GM20431 (cell line): ENCODE results near the gene EVI5.
"Not testable (repeated sequence)": the region's sequence is repeated elsewhere in the genome, so short reads cannot be mapped to it uniquely, and the experiment has no call there.

Experiments
- in situ Hi-C: fragments of 300-500 bp; cut with MseI, MboI; formaldehyde crosslinking; loops from one replicate; pipeline ENCODE4 v1.15.0; 2020; ENCODE audit warnings: low sequenced_read_pairs; ENCODE audit not compliant: unreplicated experiment

EVI5 gene

DNA sequence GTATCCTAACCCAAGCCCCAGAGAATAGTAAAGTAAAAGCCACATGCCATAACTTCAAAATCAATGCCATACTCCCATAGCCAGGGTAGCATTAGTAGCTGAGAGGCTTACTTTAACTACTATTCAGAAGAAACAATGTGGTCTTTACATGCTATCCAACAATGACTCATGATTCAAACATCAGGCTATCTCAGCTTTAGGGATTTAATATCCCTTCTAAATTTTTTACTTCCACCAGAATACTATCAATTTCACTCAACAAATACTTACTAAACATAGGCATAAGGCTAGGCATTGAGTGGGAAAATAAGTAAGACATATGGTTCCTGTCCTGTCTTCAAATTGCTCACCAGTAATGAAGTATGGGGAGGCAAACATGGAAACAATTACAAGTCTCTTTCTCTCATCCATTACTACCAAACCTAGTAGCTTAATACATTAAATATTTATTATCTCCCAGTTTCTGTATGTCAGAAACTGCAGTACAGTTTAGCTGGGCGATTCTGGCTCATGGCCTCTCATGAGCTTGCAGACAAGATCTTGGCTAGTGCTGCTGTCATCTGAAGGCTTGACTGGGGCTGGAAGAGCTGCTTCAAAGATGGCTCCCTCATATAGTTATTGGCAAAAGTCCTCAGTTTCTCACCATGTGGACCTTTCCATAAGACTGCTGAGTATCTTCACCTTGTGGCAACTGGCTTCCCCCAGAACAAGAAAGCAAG is 30.7 kb downstream of the EVI5 start:
- in situ Hi-C loops, result no loop called here

DNA sequence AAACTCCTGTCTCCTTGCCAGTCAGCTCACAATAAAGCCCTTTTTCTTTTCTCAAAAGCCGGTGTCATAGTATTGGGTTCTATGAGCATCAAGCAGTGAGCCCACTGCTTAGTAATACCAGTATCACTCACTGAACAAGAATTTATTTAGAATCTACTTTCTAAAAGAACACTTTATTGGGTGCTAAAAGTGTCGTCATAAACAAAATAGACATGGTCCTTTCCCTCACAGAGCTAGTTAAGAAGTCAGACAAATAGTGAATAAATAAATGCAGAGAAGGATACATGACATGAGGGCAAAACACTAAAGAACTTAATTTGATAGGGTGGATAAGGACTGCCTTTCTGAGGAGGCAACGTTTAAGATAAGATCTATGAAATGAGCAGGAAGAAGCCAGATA is 32.2 kb downstream of the EVI5 start:
- in situ Hi-C loops, result no loop called here

DNA sequence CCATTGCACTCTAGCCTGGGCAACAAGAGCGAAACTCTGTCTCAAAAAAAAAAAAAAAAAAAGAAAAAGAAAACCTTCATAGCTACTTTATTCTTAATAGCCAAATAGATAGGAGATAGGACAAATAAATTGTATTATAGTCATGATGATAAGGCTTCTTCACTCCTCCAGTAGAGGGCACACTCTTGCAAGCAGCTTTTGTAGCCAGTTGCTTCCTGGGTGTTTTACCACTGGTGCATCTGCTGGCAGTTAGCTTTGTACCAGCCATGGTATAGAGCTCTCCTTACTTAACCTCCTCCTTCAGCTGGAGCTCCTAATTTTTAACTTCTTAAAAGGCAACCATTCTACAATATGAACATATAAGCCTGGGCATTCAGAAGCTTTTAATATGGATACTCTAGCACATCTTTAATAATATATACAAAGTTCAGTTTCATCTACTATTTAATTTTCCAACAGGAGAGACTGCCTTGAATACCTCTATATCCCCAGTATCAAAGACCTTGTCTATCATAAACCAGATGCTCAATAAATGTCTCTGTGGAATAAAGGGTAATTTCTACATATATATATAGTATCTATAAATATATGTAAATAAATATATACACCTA is 35.8 kb downstream of the EVI5 start:
- in situ Hi-C loops, result no loop called here

DNA sequence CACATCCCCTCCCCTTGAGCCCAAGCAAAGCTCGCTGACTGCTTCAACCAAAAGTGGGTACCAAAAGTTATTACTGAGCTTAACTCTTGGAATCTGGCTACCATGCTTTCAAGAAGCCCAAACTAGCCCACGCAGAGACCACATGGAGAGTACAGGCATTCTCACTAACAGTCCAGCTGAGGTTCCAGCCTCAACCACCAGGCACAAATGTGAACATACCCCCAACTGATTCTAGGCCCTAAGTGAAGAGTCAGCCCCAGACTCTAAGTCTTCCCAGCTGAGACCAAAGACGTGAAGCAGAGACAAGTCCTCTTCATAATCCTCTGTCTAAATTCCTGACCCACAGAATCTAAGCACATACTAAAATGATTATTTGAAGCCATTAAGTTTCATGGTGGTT is 36.8 kb downstream of the EVI5 start:
- in situ Hi-C loops, result no loop called here

DNA sequence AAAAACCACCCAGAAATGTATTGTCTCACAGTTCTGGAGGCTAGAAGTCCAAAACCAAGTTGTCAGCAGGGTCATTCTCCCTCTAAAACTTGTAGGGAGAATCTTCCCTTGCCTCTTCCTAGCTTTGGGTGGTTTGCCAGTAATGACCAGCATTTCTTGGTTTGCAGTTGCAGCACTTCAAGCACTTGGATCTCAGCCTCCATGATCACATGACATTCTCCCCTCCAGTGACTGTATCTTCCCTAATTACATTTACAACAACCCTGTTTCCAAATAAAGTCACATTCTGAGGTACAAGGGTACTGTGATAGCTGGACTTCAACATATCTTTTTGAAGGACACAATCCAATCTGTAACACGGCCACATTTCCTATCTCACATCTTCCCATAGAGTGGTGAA is 37.2 kb downstream of the EVI5 start:
- in situ Hi-C loops, result no loop called here

DNA sequence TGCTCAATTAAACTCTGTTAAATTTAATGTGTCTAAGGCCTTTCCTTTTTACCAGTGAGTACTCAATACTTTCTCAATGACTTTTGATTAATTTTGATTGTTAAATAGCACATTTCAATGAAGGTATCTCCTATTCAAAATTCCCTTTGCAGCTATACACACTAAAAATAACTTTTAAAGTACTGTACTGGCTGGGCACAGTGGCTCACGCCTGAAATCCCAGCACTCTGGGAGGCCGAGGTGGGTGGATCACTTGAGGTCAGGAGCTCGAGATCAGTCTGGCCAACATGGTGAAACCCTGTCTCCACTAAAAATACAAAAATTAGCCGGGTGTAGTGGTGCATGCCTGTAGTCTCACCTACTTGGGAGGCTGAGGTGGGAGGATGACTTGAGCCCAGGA is 38.7 kb downstream of the EVI5 start:
- in situ Hi-C loops, result not testable (repeated sequence)

DNA sequence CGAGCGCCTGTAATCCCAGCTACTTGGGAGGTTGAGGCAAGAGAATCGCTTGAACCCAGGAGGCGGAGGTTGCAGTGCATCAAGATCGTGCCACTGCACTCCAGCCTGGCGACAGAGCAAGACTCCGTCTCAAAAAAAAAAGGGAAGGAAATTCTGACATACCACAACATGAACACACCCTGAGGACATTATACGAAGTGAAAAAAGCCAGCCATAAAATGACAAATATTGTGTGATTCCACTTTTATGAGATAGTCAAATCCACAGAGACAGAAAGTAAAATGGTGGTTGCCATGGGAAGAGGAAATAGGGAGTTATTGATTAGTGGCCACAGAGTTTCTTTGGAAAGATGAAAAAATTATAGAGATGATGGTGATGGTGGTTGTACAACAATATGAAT is 41.7 kb downstream of the EVI5 start:
- in situ Hi-C loops, result no loop called here

DNA sequence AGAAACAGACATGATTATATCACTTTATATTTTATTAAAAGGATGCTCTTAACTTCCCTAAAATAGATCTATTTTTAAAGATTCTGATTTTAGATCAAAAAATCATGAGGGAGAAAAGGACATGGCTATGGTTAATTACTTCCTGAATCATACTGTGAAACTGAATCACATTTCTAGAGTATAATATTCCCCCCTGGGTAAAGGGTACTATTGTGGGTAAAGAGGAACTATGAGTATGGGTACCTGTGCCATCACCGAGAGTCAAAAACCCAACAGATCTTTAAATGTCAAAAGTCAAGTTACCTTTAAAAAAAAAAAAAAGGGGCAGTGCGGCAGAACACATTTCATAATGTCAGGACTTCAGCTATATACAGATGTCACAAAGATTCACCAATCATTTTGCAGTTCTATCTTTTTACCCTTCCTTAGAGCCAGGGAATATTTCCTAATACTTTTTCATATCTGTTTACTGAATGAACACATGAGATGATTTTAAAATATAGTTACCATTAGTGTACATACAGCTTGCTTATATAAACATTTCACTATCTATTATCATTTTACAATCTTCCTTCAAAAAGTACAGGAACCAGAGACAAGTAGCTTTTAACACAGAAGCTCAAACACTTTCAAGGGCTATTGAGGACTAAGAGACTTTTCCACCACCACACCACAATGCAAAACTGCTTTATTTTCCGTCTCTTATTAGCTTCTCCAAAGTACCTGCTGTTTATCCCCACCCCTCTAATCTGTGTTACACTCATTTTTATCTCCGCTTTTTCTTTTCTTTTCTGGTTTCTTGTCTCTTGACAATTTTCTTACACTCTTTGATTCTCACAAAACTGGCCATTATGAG is 45.0 kb downstream of the EVI5 start:
- in situ Hi-C loops, result no loop called here

DNA sequence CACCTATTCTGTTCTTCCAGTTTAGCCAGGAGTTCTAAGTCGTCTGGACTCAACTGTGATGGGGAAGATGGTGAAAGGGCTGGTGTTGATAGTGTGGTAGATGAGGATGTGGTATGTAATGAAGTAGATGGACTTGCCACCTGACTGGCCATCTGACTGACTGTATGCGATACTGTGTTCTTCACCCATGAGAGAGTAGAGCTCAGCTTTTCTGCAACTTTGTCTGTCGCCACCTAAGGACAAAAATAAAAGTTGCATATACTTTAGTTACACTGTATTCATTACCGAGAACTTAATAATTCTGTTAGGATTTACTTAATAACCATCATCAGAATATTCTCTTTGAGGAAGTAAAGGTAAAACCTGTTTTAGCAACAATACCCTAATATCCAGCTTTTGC is 48.5 kb downstream of the EVI5 start:
- in situ Hi-C loops, result no loop called here

DNA sequence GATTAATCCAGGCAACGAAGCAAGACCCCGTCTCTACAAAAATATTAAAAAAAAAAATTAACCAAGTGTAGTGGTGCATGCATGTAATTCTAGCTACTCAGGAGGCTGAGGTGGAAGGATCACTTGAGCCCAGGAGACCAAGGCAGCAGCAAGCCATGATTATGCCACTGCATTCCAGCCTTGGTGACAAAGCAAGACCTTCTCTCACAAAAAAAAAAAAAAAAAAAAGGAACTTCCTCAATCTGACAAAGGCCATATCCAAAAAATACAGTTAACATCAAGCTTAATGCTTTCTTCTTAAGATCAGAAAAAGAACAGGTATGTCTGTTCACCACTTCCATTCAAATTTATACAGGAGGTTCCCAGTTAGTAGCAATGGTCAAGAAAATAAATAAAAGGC is 54.4 kb downstream of the EVI5 start:
- in situ Hi-C loops, result no loop called here

DNA sequence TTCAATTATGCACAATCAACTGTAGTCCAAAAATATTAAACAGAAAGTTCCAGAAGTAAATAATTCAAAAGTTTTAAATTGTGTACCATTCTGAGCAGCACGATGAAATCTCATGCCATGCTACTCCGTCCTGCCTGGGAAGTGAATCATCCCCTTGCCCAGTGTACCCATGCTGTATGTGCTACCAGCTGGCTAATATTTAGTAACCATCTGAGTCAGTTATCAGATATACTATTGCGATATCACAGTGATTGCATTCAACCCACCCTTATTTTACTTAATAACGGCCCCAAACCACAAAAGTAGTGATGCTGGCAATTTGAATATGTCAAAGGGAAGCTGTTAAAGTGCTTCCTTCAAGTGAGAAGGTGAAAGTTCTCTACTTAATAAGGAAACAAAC is 56.2 kb downstream of the EVI5 start:
- in situ Hi-C loops, result no loop called here

DNA sequence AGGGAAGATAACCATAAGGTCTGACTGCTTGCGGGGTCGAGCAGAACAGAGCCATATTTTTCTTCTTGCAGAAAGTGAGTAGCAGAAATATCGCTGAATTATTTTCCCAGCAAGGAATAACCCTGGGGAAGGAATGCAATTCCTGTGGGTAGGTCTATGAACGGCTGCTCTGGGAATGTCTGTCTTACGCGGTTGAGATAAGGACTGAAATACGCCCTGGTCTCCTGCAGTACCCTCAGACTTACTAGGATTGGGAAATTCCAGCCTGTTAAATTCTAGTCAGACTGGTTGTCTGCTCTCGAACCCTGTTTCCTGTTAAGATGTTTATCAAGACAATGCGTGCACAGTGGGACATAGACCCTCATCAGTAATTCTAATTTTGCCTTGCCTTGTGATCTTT is 61.2 kb downstream of the EVI5 start:
- in situ Hi-C loops, result not testable (repeated sequence)

DNA sequence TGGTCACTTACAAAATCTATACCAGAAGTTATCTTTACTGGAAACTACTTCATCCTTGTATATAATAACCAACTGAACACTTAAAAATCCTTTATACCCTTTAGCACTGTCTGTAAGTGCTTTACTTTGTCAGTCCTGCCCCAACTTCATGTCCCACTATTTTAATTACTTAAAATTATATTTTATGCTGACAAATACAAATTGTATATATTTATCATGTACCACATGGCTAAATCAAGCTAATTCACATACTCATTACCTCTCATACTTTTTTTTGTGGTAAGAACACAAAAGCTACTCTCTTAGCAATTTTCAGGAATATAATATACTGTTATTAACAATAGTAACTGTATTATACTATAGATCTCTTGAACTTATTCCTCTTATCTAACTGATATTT is 63.0 kb downstream of the EVI5 start:
- in situ Hi-C loops, result no loop called here

DNA sequence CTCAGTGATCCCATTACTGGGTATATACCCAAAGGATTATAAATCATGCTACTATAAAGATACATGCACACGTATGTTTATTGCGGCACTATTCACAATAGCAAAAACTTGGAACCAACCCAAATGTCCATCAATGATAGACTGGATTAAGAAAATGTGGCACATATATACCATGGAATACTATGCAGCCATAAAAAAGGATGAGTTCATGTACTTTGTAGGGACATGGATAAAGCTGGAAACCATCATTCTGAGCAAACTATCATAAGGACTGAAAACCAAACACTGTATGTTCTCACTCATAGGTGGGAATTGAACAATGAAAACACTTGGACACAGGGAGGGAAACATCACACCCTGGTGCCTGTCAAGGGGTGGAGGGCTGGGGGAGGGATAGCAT is 63.8 kb downstream of the EVI5 start:
- in situ Hi-C loops, result not testable (repeated sequence)

DNA sequence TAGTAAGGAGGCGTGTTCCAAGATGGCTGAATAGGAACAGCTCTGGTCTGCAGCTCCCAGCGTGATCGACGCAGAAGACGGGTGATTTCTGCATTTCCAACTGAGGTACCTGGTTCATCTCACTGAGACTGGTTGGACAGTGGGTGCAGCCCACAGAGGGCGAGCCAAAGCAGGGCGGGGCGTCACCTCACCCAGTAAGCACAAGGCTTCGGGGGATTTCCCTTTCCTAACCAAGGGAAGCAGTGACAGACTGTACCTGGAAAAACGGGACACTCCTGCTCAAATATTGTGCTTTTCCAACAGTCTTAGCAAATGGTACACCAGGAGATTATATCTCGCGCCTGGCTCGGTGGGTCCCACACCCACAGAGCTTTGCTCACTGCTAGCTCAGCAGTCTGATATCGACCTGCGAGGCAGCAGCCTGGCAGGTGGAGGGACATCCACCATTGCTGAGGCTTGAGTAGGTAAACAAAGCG is 69.4 kb downstream of the EVI5 start:
- in situ Hi-C loops, result not testable (repeated sequence)

DNA sequence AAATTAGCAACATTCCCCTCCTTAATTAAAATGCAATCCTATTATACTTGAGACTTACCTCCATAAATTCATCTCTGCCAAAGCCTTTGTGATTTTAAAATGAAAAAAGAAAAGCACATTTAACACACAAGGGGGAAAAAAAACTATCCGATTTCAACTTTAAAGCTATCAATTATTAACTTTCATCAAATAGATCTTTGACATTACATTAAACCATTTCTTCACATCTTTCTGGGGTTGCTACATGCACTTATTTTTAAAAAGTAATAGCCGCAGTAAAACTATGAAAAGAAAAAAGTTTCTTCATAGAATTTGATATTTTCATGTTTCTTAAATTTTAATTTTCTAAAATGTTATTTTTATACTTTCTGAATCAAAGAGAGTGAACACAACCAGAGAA is 71.0 kb downstream of the EVI5 start:
- in situ Hi-C loops, result no loop called here

DNA sequence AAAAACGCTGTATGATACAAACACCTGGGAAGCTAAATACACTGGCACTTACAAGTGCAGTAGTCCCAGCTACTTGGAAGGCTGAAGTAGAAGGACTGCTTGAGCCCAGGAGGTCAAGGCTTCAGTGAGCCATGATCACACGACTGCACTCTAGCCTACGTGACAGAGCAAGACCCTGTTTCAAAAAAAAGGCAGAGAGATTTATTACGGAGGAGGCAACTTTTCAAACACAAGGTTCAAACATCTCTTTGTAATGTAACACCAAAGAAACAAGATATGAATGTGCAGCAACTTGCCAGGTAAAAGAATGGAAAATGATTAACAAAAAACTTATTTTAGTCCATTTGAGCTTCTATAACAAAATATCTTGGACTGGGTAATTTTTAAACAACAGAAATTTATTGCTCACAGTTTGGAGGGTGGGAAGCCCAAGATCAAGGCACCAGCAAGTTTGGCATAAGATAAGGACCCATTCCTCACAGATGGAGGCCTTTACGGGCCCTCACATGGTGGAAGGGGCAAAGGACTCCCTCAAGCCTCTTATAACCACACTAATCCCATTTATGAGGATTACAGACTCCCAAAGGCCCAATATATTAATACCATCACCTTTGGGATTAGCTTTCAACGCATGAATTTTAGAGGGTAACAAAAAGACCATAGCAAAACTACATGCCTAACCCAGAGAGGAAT is 73.3 kb downstream of the EVI5 start:
- in situ Hi-C loops, result no loop called here

DNA sequence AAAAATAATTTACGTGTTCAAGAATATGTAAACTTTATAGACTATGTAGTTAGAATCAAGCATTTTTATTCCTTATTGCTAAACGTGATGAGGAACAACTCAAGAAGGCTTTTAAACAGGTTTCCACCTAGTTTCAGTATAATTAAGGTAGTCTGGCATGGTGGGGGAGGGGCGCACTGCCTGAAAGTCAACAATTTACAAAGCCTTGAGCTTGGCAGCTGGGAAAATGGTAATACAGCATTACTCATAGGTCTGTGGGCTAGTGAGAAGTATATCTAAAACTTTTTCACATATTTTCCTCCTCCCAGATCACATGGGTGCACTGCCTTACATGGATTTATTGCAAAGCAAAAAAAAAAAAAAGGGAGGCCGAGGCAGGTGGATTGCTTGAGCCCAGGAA is 75.2 kb downstream of the EVI5 start:
- in situ Hi-C loops, result no loop called here

DNA sequence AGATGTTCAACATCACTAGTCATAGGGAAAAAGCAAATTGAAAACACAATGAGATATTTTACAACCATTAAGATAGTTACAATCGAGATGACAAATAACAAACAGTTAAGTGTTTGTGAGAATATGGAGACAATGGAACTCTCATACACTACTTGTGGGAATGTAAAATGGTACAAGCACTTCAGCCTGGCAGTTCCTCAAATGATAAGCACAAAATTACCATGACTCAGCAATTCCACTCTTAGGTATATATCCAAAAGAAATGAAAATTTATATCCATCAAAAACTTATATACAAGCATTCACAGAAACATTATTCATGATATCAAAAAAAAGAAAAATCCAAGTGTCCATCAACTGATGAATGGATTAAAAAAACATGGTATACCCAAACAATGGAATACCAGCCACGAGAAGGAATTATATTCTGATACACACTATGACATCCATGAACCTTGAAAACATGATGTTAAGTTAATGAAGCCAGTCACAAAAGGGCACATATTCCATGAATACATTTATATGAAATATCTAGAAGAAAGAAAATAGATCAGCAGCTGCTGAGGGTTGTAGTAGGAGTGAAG is 76.4 kb downstream of the EVI5 start:
- in situ Hi-C loops, result no loop called here

DNA sequence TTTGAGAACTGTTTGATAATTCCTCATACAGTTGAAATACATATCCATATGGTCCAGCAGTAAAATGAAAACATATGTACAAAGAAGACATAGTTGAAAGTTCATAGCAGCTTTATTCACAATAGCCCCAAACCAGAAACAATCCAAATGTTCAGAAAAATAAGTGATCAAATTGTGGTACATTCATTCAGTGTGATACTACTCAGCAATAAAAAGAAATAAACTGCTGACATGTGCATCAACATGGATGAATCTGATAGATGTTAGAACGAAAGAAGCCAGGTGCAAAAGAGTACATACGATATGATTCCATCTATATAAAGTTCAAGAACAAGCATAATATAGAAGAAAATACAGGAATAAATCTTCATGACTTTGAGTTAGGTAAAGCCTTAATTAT is 77.2 kb downstream of the EVI5 start:
- in situ Hi-C loops, result no loop called here
